Measurements from ENCODE around the gene ANXA3.

The ANXA3 gene

DNA sequence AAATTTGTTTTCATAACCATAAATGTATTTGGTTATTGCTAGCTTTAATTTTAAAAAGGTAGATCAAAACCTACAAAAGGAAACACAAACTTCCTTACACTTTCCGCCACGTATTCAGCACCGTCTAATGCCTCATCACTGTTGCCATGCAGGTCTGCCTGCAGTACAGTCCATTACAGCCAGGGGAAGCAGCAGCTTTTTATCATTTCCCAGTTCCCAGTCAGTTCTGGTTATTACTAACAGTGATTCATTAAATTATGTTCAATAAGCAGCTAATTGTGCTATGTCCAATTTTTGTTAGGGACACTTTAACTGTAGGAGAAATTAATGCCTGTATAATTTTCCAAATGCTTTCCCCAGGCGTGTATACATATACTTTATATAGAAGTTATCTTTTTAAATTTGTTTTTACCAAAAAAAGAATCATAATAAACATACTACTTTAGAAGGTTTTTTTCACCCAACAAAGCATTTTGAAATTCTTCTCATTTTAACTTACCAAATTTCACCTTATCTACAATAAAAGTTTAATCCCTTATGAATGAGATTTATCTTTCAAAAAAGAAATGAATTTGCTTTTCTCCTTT lies 93.3 kb downstream of the ANXA3 start:
- Histone ChIP-seq H3K27ac (ENCODE audit: low read depth, low read length) (no peak overlapping the region), H4K12ac (ENCODE audit: low read depth, low read length) (no peak overlapping the region), H3K9me3 (ENCODE audit: insufficient read depth, low read depth, low read length) (no peaks in the 10 kb centered on the region), H3K18ac (ENCODE audit: low read length) (no peak overlapping the region), H3K4ac (ENCODE audit: low read depth, low read length) (no peak overlapping the region), H3K79me1 (ENCODE audit: low read length) (peaks cover 5% of the 10 kb centered on the region), H3K14ac (ENCODE audit: low read length) (no peak overlapping the region), H3K9ac (ENCODE audit: low read length) (no peak overlapping the region), H3K79me2 (ENCODE audit: control insufficient read depth, insufficient read depth, low read length, poor library complexity) (no peaks in the 10 kb centered on the region), H2AK5ac (ENCODE audit: low read length) (no peak overlapping the region), H2BK5ac (ENCODE audit: low read depth, low read length, poor library complexity) (no peak overlapping the region), H2BK12ac (ENCODE audit: low read length) (no peak overlapping the region), H3K4me2 (ENCODE audit: low read length) (no peak overlapping the region), H2BK120ac (ENCODE audit: insufficient read depth, low read length, poor library complexity) (no peak overlapping the region), H3K4me3 (ENCODE audit: low read depth, low read length) (no peak overlapping the region), H4K8ac (ENCODE audit: low read depth, low read length) (no peak overlapping the region), H2AFZ (ENCODE audit: insufficient read depth, low read length, poor library complexity) (no peak overlapping the region), H3K4me1 (ENCODE audit: control insufficient read depth in 1 of 2, insufficient read depth in 2 of 2, low read length in 2 of 2) (peaks cover 10 to 15% of the 10 kb centered on the region in 2 experiments), H3K27me3 (ENCODE audit: insufficient read depth, low read length) (no peaks in the 10 kb centered on the region), H4K91ac (ENCODE audit: low read depth, low read length) (no peak overlapping the region), H3K36me3 (ENCODE audit: control insufficient read depth in 1 of 2, insufficient read depth in 2 of 2, low read length in 2 of 2) (no peaks in the 10 kb centered on the region), H3K23ac (ENCODE audit: low read length) (no peak overlapping the region)
- DNase-seq = peak; percentile 72 to 82
- WGBS (ENCODE audit: extremely low coverage, insufficient coverage, insufficient read length) = no CpG with 5 or more reads among the region's 4 CpGs

DNA sequence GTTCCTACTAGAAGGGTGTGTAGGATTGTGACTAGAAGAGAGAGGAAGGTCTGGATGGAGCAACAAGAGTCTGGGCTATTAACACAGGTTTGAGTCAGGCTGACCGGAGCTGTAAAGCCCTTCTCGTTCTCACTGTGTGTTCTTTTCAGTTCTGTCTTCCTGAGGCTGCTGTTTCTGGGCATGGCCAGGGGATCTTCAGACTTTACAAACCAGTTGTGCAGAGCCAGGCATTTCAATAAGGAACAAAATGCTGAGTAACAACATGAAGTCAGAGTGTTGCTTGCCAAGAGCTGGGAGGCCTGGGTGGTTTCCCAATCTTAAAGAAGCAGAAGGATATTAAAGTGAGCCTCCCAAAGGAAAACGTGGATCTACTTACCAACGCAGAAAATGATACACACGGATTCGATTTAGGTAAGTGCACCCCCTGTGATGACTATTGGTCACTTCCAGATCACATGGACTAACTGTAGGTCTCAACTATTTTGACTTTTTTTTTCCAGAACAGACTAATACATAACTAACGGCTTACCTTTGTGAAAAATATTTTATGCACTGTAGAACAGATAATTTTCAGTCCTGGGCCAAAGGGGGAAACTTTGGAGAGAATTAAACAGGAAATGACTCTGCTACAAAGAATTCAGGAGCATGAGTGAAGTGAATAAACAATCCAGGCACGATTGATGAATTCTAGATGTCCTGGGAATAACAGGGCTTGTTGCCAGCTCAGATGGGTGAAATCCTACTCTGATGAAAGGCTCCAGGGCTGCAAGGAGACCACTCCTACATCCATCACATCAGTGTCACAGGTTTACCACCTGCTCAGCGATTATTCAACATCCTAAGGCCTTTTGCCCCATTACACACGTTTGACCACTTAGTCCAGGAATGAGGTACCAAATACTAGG lies 94.5 kb downstream of the ANXA3 start:
- no peaks in the 10 kb centered on the region for H3K27me3 ChIP-seq (ENCODE audit: insufficient read depth, low read length)
- H4K8ac ChIP-seq (ENCODE audit: low read depth, low read length) = no peak overlapping the region
- peak overlapping the region; percentile 77 for H2AK5ac ChIP-seq (ENCODE audit: low read length)
- H3K79me1 ChIP-seq (ENCODE audit: low read length) = peaks cover 5% of the 10 kb centered on the region
- no peak overlapping the region for H3K4me2 ChIP-seq (ENCODE audit: low read length)
- peak; percentile 59 to 74 for DNase-seq
- H2BK12ac ChIP-seq (ENCODE audit: low read length) = peak overlapping the region; percentile 63
- WGBS (ENCODE audit: extremely low coverage, insufficient coverage, insufficient read length) = no CpG with 5 or more reads among the region's 10 CpGs
- no peak overlapping the region for H3K4ac ChIP-seq (ENCODE audit: low read depth, low read length)
- H4K12ac ChIP-seq (ENCODE audit: low read depth, low read length) = no peak overlapping the region
- H3K79me2 ChIP-seq (ENCODE audit: control insufficient read depth, insufficient read depth, low read length, poor library complexity) = no peaks in the 10 kb centered on the region
- no peak overlapping the region for H4K91ac ChIP-seq (ENCODE audit: low read depth, low read length)
- H3K4me1 ChIP-seq (ENCODE audit: control insufficient read depth in 1 of 2, insufficient read depth in 2 of 2, low read length in 2 of 2) = peaks cover 8 to 10% of the 10 kb centered on the region in 2 experiments
- H3K36me3 ChIP-seq (ENCODE audit: control insufficient read depth in 1 of 2, insufficient read depth in 2 of 2, low read length in 2 of 2) = no peaks in the 10 kb centered on the region
- no peak overlapping the region for H3K23ac ChIP-seq (ENCODE audit: low read length)
- H2AFZ ChIP-seq (ENCODE audit: insufficient read depth, low read length, poor library complexity) = no peak overlapping the region
- H3K27ac ChIP-seq (ENCODE audit: low read depth, low read length) = no peak overlapping the region
- no peak overlapping the region for H2BK5ac ChIP-seq (ENCODE audit: low read depth, low read length, poor library complexity)
- no peak overlapping the region for H2BK120ac ChIP-seq (ENCODE audit: insufficient read depth, low read length, poor library complexity)
- H3K4me3 ChIP-seq (ENCODE audit: low read depth, low read length) = no peak overlapping the region
- peak overlapping the region; percentile 3 for H3K9ac ChIP-seq (ENCODE audit: low read length)
- H3K18ac ChIP-seq (ENCODE audit: low read length) = no peak overlapping the region
- H3K14ac ChIP-seq (ENCODE audit: low read length) = no peak overlapping the region
- H3K9me3 ChIP-seq (ENCODE audit: insufficient read depth, low read depth, low read length) = no peaks in the 10 kb centered on the region

DNA sequence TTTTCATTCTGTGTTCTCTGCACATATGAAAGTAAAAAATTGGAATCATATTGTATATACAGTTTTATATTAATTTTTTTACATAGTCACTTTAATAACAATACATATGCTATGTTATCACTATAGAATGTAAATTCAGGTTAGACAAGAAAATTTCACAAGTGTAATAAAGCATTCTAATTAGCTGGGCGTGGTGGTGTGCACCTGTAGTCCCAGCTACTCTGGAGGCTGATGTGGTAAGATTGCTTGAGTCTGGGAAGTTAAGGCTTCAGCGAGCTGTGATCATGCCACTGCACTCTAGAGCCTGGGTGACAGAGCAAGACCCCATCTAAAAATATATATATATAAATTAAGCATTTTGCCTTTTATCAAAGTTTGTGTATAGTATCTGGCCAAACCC lies 95.7 kb downstream of the ANXA3 start:
- no peaks in the 10 kb centered on the region for H3K27me3 ChIP-seq (ENCODE audit: insufficient read depth, low read length)
- no peak overlapping the region for H3K23ac ChIP-seq (ENCODE audit: low read length)
- H3K79me2 ChIP-seq (ENCODE audit: control insufficient read depth, insufficient read depth, low read length, poor library complexity) = no peaks in the 10 kb centered on the region
- no CpG with 5 or more reads among the region's 2 CpGs for WGBS (ENCODE audit: extremely low coverage, insufficient coverage, insufficient read length)
- no peak overlapping the region for H3K4me2 ChIP-seq (ENCODE audit: low read length)
- H2BK120ac ChIP-seq (ENCODE audit: insufficient read depth, low read length, poor library complexity) = no peak overlapping the region
- peaks cover 5% of the 10 kb centered on the region for H3K79me1 ChIP-seq (ENCODE audit: low read length)
- H3K18ac ChIP-seq (ENCODE audit: low read length) = no peak overlapping the region
- H4K91ac ChIP-seq (ENCODE audit: low read depth, low read length) = no peak overlapping the region
- H2AK5ac ChIP-seq (ENCODE audit: low read length) = no peak overlapping the region
- no peak overlapping the region for H3K4ac ChIP-seq (ENCODE audit: low read depth, low read length)
- no peak overlapping the region for H4K12ac ChIP-seq (ENCODE audit: low read depth, low read length)
- no peak overlapping the region for H2BK12ac ChIP-seq (ENCODE audit: low read length)
- DNase-seq = no peak
- H3K9me3 ChIP-seq (ENCODE audit: insufficient read depth, low read depth, low read length) = no peaks in the 10 kb centered on the region
- H3K4me3 ChIP-seq (ENCODE audit: low read depth, low read length) = no peak overlapping the region
- peaks cover 8 to 10% of the 10 kb centered on the region in 2 experiments for H3K4me1 ChIP-seq (ENCODE audit: control insufficient read depth in 1 of 2, insufficient read depth in 2 of 2, low read length in 2 of 2)
- H3K36me3 ChIP-seq (ENCODE audit: control insufficient read depth in 1 of 2, insufficient read depth in 2 of 2, low read length in 2 of 2) = no peaks in the 10 kb centered on the region
- no peak overlapping the region for H2AFZ ChIP-seq (ENCODE audit: insufficient read depth, low read length, poor library complexity)
- H3K14ac ChIP-seq (ENCODE audit: low read length) = no peak overlapping the region
- H4K8ac ChIP-seq (ENCODE audit: low read depth, low read length) = no peak overlapping the region
- no peak overlapping the region for H2BK5ac ChIP-seq (ENCODE audit: low read depth, low read length, poor library complexity)
- no peak overlapping the region for H3K27ac ChIP-seq (ENCODE audit: low read depth, low read length)
- no peak overlapping the region for H3K9ac ChIP-seq (ENCODE audit: low read length)

DNA sequence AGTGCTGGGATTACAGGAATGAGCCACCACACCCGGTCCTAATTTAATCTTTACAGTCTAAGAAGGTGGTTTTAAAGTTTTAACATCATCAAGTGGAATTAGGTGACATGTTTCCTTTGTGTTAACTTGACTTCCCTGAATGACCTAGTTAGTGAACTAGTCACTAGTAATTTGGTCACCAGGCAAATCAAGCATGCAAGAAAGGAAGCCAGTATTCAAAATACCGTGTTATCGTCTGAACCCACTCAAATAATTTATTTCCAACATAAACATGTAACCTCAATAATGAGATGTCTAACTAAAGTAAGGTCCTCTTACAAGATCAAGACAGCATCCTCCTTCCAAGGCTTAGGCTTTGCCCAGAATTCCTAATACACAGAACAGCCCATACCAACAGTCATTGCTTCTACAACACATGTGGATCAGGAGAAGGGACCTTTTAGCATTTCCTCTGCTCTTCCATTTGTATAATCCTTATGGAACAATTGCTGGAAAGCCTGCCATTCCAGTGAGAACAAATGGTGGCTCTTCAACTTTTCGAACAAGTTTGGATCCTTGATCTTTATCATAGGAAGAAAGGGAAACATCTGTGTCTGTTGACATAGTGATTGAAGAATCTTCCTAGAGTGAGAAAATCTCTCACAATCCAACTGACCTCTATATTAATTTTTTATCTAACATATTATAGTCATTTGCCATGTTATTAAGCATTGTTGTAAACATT lies 97.2 kb downstream of the ANXA3 start:
- Histone ChIP-seq H3K4me2 (ENCODE audit: low read length) (no peak overlapping the region), H3K27me3 (ENCODE audit: insufficient read depth, low read length) (no peaks in the 10 kb centered on the region), H3K79me1 (ENCODE audit: low read length) (peaks cover 5% of the 10 kb centered on the region), H3K9ac (ENCODE audit: low read length) (no peak overlapping the region), H2BK120ac (ENCODE audit: insufficient read depth, low read length, poor library complexity) (no peak overlapping the region), H3K36me3 (ENCODE audit: control insufficient read depth in 1 of 2, insufficient read depth in 2 of 2, low read length in 2 of 2) (no peaks in the 10 kb centered on the region), H4K91ac (ENCODE audit: low read depth, low read length) (no peak overlapping the region), H2AK5ac (ENCODE audit: low read length) (no peak overlapping the region), H2BK5ac (ENCODE audit: low read depth, low read length, poor library complexity) (no peak overlapping the region), H3K14ac (ENCODE audit: low read length) (no peak overlapping the region), H3K27ac (ENCODE audit: low read depth, low read length) (no peak overlapping the region), H2AFZ (ENCODE audit: insufficient read depth, low read length, poor library complexity) (no peak overlapping the region), H3K9me3 (ENCODE audit: insufficient read depth, low read depth, low read length) (no peaks in the 10 kb centered on the region), H2BK12ac (ENCODE audit: low read length) (no peak overlapping the region), H3K23ac (ENCODE audit: low read length) (no peak overlapping the region), H3K18ac (ENCODE audit: low read length) (no peak overlapping the region), H4K12ac (ENCODE audit: low read depth, low read length) (no peak overlapping the region), H3K4me3 (ENCODE audit: low read depth, low read length) (no peak overlapping the region), H4K8ac (ENCODE audit: low read depth, low read length) (no peak overlapping the region), H3K4ac (ENCODE audit: low read depth, low read length) (no peak overlapping the region), H3K79me2 (ENCODE audit: control insufficient read depth, insufficient read depth, low read length, poor library complexity) (no peaks in the 10 kb centered on the region), H3K4me1 (ENCODE audit: control insufficient read depth in 1 of 2, insufficient read depth in 2 of 2, low read length in 2 of 2) (peaks cover 8 to 10% of the 10 kb centered on the region in 2 experiments)
- peak in 1 of 2 donors; percentile 68 for DNase-seq
- WGBS (ENCODE audit: extremely low coverage, insufficient coverage, insufficient read length) = no CpG with 5 or more reads among the region's 4 CpGs

All from trophoblast cell (in vitro differentiated cells and primary cell).